ENCODE data around the gene MAOA.
"Not testable (repeated sequence)": the region's sequence is repeated elsewhere in the genome, so short reads cannot be mapped to it uniquely, and the experiment has no call there.

Gene MAOA

GRCh38 chrX:43664258-43664657 is 8.2 kb downstream of the MAOA start:
- DNase-seq, result no peak

- no peak for DNase-seq
Observed at GRCh38 chrX:43664708-43665107, 8.6 kb downstream of the MAOA start.

GRCh38 chrX:43666311-43666912 is 10.3 kb downstream of the MAOA start:
- DNase-seq, result no peak

GRCh38 chrX:43675965-43676628 is 20.0 kb downstream of the MAOA start:
- DNase-seq, result not testable (repeated sequence)

GRCh38 chrX:43676971-43677572 is 21.0 kb downstream of the MAOA start:
- DNase-seq, result no peak

GRCh38 chrX:43677993-43678392 is 21.9 kb downstream of the MAOA start:
- no peak for DNase-seq

GRCh38 chrX:43679058-43679457 is 23.0 kb downstream of the MAOA start:
- DNase-seq, result no peak

- DNase-seq, result no peak
Observed at GRCh38 chrX:43679778-43680177, 23.7 kb downstream of the MAOA start.

- no peak for DNase-seq
Observed at GRCh38 chrX:43682726-43683125, 26.6 kb downstream of the MAOA start.

- DNase-seq, result no peak
Observed at GRCh38 chrX:43685221-43685620, 29.1 kb downstream of the MAOA start.

GRCh38 chrX:43688586-43688985 is 32.5 kb downstream of the MAOA start:
- DNase-seq, result no peak

GRCh38 chrX:43693602-43694406 is 37.7 kb downstream of the MAOA start:
- DNase-seq, result no peak

- DNase-seq, result no peak
Observed at GRCh38 chrX:43699475-43699874, 43.4 kb downstream of the MAOA start.

GRCh38 chrX:43702079-43702524 is 46.0 kb downstream of the MAOA start:
- no peak for DNase-seq

GRCh38 chrX:43702660-43703059 is 46.6 kb downstream of the MAOA start:
- no peak for DNase-seq

GRCh38 chrX:43703211-43703791 is 47.2 kb downstream of the MAOA start:
- DNase-seq, result no peak

GRCh38 chrX:43706786-43707370 is 50.8 kb downstream of the MAOA start:
- no peak for DNase-seq

GRCh38 chrX:43707812-43708548 is 51.9 kb downstream of the MAOA start:
- DNase-seq, result no peak

GRCh38 chrX:43716144-43716543 is 60.0 kb downstream of the MAOA start:
- DNase-seq, result no peak

- DNase-seq, result no peak
Observed at GRCh38 chrX:43716696-43717095, 60.6 kb downstream of the MAOA start.

GRCh38 chrX:43717161-43717560 is 61.1 kb downstream of the MAOA start:
- DNase-seq, result no peak

- DNase-seq, result no peak
Observed at GRCh38 chrX:43718081-43718480, 62.0 kb downstream of the MAOA start.

All from NCI-H2107 (cell line).